Loucy (cell line): ENCODE measurements around the gene MAML3.

Source experiments
- H2AFZ ChIP-seq: fragments of 200-600 bp; sonication (generic); 2 replicates; pipeline ENCODE4 v1.6.0; 2016; ENCODE audit warnings: antibody characterized with exemption, mild to moderate bottlenecking, low read length, moderate library complexity
- H3F3A ChIP-seq: fragments of 200-600 bp; 2 replicates; pipeline ENCODE4 v1.6.0; 2016; ENCODE audit warnings: antibody characterized with exemption, low read depth, mild to moderate bottlenecking
- H3K27me3 ChIP-seq: fragments of 200-600 bp; sonication (generic); 2 replicates; pipeline ENCODE4 v1.6.1; 2014; ENCODE audit warnings: low read length, mild to moderate bottlenecking; ENCODE audit not compliant: insufficient read depth, poor library complexity, severe bottlenecking
- H3K36me3 ChIP-seq: fragments of 200-600 bp; sonication (generic); 2 replicates; pipeline ENCODE4 v1.6.1; 2016; ENCODE audit warnings: low read length; ENCODE audit not compliant: insufficient read depth
- H3K4me1 ChIP-seq: fragments of 200-600 bp; sonication (generic); 2 replicates; pipeline ENCODE4 v1.5.1; 2014; ENCODE audit warnings: low read length, mild to moderate bottlenecking; ENCODE audit not compliant: insufficient read depth, poor library complexity, severe bottlenecking
- H3K4me2 ChIP-seq: fragments of 200-600 bp; sonication (generic); 2 replicates; pipeline ENCODE4 v1.6.0; 2014; ENCODE audit warnings: antibody characterized with exemption, low read length, low read depth, mild to moderate bottlenecking; ENCODE audit not compliant: poor library complexity, severe bottlenecking
- H3K4me3 ChIP-seq: fragments of 200-600 bp; sonication (generic); 2 replicates; pipeline ENCODE4 v1.5.1; 2014; ENCODE audit warnings: low read length, mild to moderate bottlenecking, mixed read lengths; ENCODE audit not compliant: poor library complexity, severe bottlenecking
- H3K79me2 ChIP-seq: fragments of 200-600 bp; sonication (generic); 2 replicates; pipeline ENCODE4 v1.6.1; 2014; ENCODE audit warnings: low read length; ENCODE audit not compliant: insufficient read depth
- H3K9ac ChIP-seq: fragments of 200-600 bp; sonication (generic); 2 replicates; pipeline ENCODE4 v1.6.0; 2014; ENCODE audit warnings: mild to moderate bottlenecking, low read depth, low read length, moderate library complexity; ENCODE audit not compliant: poor library complexity, severe bottlenecking
- H3K9me2 ChIP-seq: fragments of 200-600 bp; sonication (generic); replicated peaks from 2 replicates; pipeline ENCODE4 v1.6.1; 2016; ENCODE audit warnings: low read depth, low read length, mixed read lengths
- H3K9me3 ChIP-seq: fragments of 200-600 bp; sonication (generic); 2 replicates; pipeline ENCODE4 v1.6.1; 2014; ENCODE audit warnings: mild to moderate bottlenecking, antibody characterized with exemption, low read length, low read depth; ENCODE audit not compliant: insufficient read depth
- H4K20me1 ChIP-seq: fragments of 200-600 bp; sonication (generic); 2 replicates; pipeline ENCODE4 v1.6.0; 2014; ENCODE audit warnings: antibody characterized with exemption, low read length, mild to moderate bottlenecking; ENCODE audit not compliant: insufficient read depth, poor library complexity, severe bottlenecking
- EZH2phosphoT487 ChIP-seq: fragments of 200-600 bp; IDR thresholded peaks from 2 replicates; pipeline ENCODE4 v1.6.1; 2018; ENCODE audit warnings: antibody characterized with exemption, mild to moderate bottlenecking, moderate library complexity, borderline replicate concordance
- TF ChIP-seq, protein P1 (sequence below): fragments of 200-600 bp; sonication (generic); conservative IDR thresholded peaks from 2 replicates; pipeline ENCODE4 v1.5.1; 2014; ENCODE audit warnings: mild to moderate bottlenecking, antibody characterized with exemption, low read length

Gene MAML3

DNA sequence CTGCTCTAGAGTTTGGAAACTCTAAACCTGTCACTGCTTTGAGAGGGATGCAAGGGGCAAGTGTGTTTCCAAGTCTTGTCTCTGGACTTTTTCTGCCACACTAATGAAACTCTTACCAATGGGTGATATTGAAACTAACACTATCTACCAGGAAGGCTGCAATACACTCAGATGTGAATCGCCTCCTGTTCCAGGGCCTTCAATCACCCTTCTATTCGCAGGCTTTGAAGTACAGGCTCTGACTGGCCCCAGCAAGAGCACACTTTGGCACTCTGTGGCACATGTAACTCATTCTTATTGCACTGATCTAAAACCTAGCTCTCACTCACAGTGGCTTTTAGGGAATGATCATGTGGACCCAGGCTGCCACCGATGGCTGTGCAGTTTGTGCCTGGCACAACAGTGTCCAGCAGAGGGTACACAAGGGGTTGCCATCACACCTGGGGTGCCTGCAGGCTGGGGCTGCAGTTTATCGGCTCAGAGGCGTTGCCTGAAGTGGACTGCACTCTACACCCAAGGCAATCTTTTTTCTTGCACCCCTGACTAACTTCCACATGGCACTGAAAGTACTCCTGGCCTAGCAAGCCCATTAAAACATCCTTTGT lies 277.5 kb downstream of the MAML3 start:
- no peaks in the 10 kb centered on the region for H3K27me3 ChIP-seq
- peaks cover 5% of the 10 kb centered on the region; the same call in 1 of the 2 replicates for H3K9me3 ChIP-seq
- no peaks in the 10 kb centered on the region for H3F3A ChIP-seq
- H3K36me3 ChIP-seq = no peaks in the 10 kb centered on the region
- H3K4me3 ChIP-seq = no peak overlapping the region
- H2AFZ ChIP-seq = no peak overlapping the region
- H3K9me2 ChIP-seq = no peaks in the 10 kb centered on the region
- no peak overlapping the region for H3K9ac ChIP-seq
- TF ChIP-seq, protein P1, sequence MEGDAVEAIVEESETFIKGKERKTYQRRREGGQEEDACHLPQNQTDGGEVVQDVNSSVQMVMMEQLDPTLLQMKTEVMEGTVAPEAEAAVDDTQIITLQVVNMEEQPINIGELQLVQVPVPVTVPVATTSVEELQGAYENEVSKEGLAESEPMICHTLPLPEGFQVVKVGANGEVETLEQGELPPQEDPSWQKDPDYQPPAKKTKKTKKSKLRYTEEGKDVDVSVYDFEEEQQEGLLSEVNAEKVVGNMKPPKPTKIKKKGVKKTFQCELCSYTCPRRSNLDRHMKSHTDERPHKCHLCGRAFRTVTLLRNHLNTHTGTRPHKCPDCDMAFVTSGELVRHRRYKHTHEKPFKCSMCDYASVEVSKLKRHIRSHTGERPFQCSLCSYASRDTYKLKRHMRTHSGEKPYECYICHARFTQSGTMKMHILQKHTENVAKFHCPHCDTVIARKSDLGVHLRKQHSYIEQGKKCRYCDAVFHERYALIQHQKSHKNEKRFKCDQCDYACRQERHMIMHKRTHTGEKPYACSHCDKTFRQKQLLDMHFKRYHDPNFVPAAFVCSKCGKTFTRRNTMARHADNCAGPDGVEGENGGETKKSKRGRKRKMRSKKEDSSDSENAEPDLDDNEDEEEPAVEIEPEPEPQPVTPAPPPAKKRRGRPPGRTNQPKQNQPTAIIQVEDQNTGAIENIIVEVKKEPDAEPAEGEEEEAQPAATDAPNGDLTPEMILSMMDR = 0 out of 2 replicates have a peak, but pooled peaks have one; percentile 28
- no peak for TF ChIP-seq EZH2phosphoT487
- H3K4me2 ChIP-seq = no peak overlapping the region
- no peaks in the 10 kb centered on the region; the same call in 1 of the 2 replicates for H3K79me2 ChIP-seq
- peaks cover 17% of the 10 kb centered on the region for H3K4me1 ChIP-seq
- no peaks in the 10 kb centered on the region for H4K20me1 ChIP-seq

DNA sequence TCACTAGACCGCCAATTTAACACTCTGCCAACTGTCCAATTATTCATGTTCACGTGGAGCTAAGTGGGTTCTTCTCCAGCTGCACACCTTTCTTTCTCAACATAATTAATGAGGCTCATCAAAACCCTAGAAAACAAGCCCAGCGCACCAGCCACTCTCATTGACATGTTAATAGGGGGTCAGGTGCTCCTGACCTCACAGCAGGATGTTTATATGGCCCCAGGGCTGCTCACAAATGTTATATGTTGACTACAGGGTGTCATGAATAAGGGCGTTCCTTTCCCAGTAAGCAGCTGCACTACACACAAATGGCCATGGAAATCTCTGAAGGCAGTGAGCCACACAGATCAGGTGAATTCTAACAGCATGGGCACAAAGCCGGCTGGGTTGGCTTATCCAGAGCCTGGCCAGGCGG lies 278.6 kb downstream of the MAML3 start:
- H3K9me3 ChIP-seq = peaks cover 5% of the 10 kb centered on the region; the same call in 1 of the 2 replicates
- H3K36me3 ChIP-seq = no peaks in the 10 kb centered on the region
- H4K20me1 ChIP-seq = no peaks in the 10 kb centered on the region
- H3K27me3 ChIP-seq = no peaks in the 10 kb centered on the region
- peaks cover 17% of the 10 kb centered on the region for H3K4me1 ChIP-seq
- H3K9me2 ChIP-seq = no peaks in the 10 kb centered on the region
- no peaks in the 10 kb centered on the region for H3F3A ChIP-seq
- H3K4me2 ChIP-seq = no peak overlapping the region
- no peak for TF ChIP-seq EZH2phosphoT487
- TF ChIP-seq, protein P1 = no peak
- H3K79me2 ChIP-seq = peaks cover 5% of the 10 kb centered on the region; the same call in 1 of the 2 replicates
- H2AFZ ChIP-seq = no peak overlapping the region
- no peak overlapping the region for H3K9ac ChIP-seq
- H3K4me3 ChIP-seq = no peak overlapping the region

DNA sequence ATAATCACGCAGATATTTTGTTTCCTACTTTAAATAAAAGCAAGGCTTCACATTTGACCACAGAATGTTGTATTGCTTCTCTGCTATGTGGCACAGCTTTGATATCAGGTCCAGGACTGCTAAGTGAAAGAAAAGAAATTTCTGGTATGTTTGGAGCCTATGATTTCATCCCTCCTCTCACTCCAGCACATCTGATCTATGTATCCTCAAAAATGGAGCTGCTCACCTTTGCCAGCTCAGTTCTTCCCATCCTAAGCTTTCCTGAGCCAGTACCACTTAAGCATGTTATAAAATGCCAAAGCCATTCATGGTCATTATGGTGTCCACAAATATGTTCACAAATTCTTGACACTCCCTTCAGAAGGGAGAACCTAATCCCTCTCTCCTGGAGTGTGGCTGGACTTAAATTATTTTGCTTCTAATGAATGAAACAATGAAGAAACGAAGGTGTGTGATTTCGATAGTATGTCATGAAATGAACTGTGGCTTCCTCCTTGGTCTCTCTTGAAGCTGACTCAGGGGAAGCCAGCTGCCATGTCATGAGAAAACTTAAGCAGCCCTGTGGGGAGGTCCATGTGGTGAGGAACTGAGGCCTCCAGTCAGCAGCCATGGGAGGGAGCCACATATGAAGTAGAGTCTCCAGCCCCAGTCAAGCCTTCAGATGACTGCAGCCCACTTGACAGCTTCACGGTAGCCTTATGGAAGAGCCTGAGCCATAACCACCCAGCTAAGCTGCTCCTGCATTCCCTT lies 280.7 kb downstream of the MAML3 start:
- Histone ChIP-seq H3K9ac (no peak overlapping the region), H3K27me3 (no peaks in the 10 kb centered on the region), H3K36me3 (no peaks in the 10 kb centered on the region), H3F3A (no peaks in the 10 kb centered on the region), H4K20me1 (no peaks in the 10 kb centered on the region), H3K79me2 (peaks cover 5% of the 10 kb centered on the region; the same call in 1 of the 2 replicates), H3K4me2 (no peak overlapping the region), H3K9me2 (no peaks in the 10 kb centered on the region), H2AFZ (no peak overlapping the region), H3K4me1 (peaks cover 21% of the 10 kb centered on the region), H3K4me3 (no peak overlapping the region), H3K9me3 (peaks cover 5% of the 10 kb centered on the region; the same call in 1 of the 2 replicates)
- TF ChIP-seq, protein P1 = no peak
- no peak for TF ChIP-seq EZH2phosphoT487
